Spleen (tissue), 11 donors: ENCODE data around the gene RAG2. TPM values are rescaled to one million over a fixed set of nuclear protein-coding genes. Genes with fewer than 3 reads are reported as not detected.

Experiments
- DNase-seq: peaks from one replicate; pipeline ENCODE4 v3.0.0-alpha.2; 2020
- H3K27ac ChIP-seq, 8 donors: fragments of 200-600 bp; sonication (generic) in 7 of 8; 1 replicate in 4 of 8; 2 replicates in 4 of 8; pipeline versions ENCODE4 v1.5.0 to v1.8.0; 2016 to 2021; ENCODE audit warnings: inconsistent platforms in 4 of 8, mild to moderate bottlenecking in 4 of 8, moderate library complexity in 1 of 8
- H3K27me3 ChIP-seq, 7 donors: fragments of 200-600 bp; sonication (generic) in 6 of 7; replicated peaks in 1 of 7; 1 replicate in 4 of 7; 2 replicates in 3 of 7; pipeline versions ENCODE4 v1.5.0 to v1.8.0; 2016 to 2021; ENCODE audit warnings: inconsistent platforms in 3 of 7, mild to moderate bottlenecking in 1 of 7
- H3K36me3 ChIP-seq, 6 donors: fragments of 200-600 bp; sonication (generic) in 5 of 6; 1 replicate in 4 of 6; 2 replicates in 2 of 6; pipeline versions ENCODE4 v1.5.0 to v1.8.0; 2016 to 2021; ENCODE audit warnings: inconsistent platforms in 2 of 6
- H3K4me1 ChIP-seq, 6 donors: fragments of 200-600 bp; sonication (generic) in 5 of 6; 1 replicate in 3 of 6; 2 replicates in 3 of 6; pipeline versions ENCODE4 v1.5.0 to v1.8.0; 2016 to 2021; ENCODE audit warnings: inconsistent platforms in 3 of 6
- H3K4me3 ChIP-seq, 8 donors: fragments of 200-600 bp; sonication (generic) in 7 of 8; 1 replicate in 4 of 8; 2 replicates in 4 of 8; pipeline versions ENCODE4 v1.5.0 to v1.8.0; 2016 to 2021; ENCODE audit warnings: inconsistent platforms in 4 of 8, mild to moderate bottlenecking in 4 of 8, moderate library complexity in 2 of 8
- H3K9me3 ChIP-seq, 8 donors: fragments of 200-600 bp; sonication (generic) in 7 of 8; 1 replicate in 4 of 8; 2 replicates in 4 of 8; pipeline versions ENCODE4 v1.5.0 to v1.8.0; 2016 to 2021; ENCODE audit warnings: inconsistent platforms in 4 of 8
- CTCF ChIP-seq, 11 experiments: fragments of 200-600 bp in 7 of 11; fragments of 450-650 bp in 4 of 11; sonication (generic) in 4 of 11; IDR thresholded peaks in 8 of 11; conservative IDR thresholded peaks in 3 of 11; 1 replicate in 7 of 11; 2 replicates in 4 of 11; pipeline versions ENCODE4 v1.4.0 to v1.8.0; 2016 to 2021; ENCODE audit warnings: antibody characterized with exemption in 11 of 11, inconsistent platforms in 4 of 11, mild to moderate bottlenecking in 1 of 11
- POLR2A ChIP-seq, 3 donors: fragments of 450-650 bp; IDR thresholded peaks; one replicate each; pipeline ENCODE4 v1.5.1; 2017; ENCODE audit warnings: antibody characterized with exemption in 3 of 3, mild to moderate bottlenecking in 1 of 3
- POLR2AphosphoS5 ChIP-seq, 3 donors: sonication (generic); formaldehyde crosslinking; IDR thresholded peaks; one replicate each; pipeline ENCODE4 v1.5.1; 2017; ENCODE audit warnings: antibody characterized with exemption in 3 of 3
- WGBS, 5 donors: extraction: QIAGEN DNeasy Blood & Tissue Kit in 3 of 5; methylation state at CpG; one replicate each; pipeline versions ENCODE4 v1.1.5 to v1.1.7; 2013 to 2018; 5-methylcytosine and 5-hydroxymethylcytosine counted together
- intact Hi-C: fragments of 100-400 bp; cut with DNase I; formaldehyde crosslinking; loops from one replicate; pipeline ENCODE4 v1.15.0; 2023; ENCODE audit warnings: low total_unique reads
- polyA plus RNA-seq, 3 donors: library from polyadenylated mRNA; stranded (reverse); fragments of 200-250 nt; gene quantifications; one replicate each; pipeline ENCODE4 v1.2.1, GENCODE V29; 2013
- total RNA-seq, 7 donors: library from RNA; depleted of rRNA in 3 of 7; stranded (reverse); fragments of >200 nt in 3 of 7; fragmentation: NEBNext Ultra II Directional in 4 of 7; extraction: Animal tissue kit (Norgen Biotek cat#: 25700) in 4 of 7; gene quantifications; one replicate each; pipeline versions ENCODE4 v1.1.0 to v1.2.1, GENCODE V29; 2016 to 2021
- donor health status: healthy with polysubstance abuse.
- donor health status: DM: no; HTN: no; CAD: no; lungs with moderate emphysema.
- donor health status: DM: no; HTN: no; CAD: no.
- donor health status: Bipolar disorder and iron deficiency.
- donor health status: healthy.
- donor health status: DM: no; HTN: no; CAD: no.
- donor health status: DM: yes; HTN: yes; CAD: no.

Gene RAG2
- total and polyA plus RNA-seq, 10 donors = not detected

- H3K9me3 ChIP-seq = no peaks in the 10 kb centered on the region
- H3K36me3 ChIP-seq = no peaks in the 10 kb centered on the region
- 37 to 50% (median 44%) methylated on average over 3 of the region's 3 CpGs for WGBS, 5 donors
- H3K27me3 ChIP-seq = no peaks in the 10 kb centered on the region
- H3K4me3 ChIP-seq = no peak overlapping the region
- no peak for DNase-seq
- intact Hi-C loops = no loop called here
- TF ChIP-seq CTCF (IDR thresholded peaks at IDR 0.05 in 8 of 11, conservative IDR thresholded peaks at IDR 0.05 in 3 of 11) = no peak
- H3K27ac ChIP-seq = no peak overlapping the region
- H3K4me1 ChIP-seq = peaks cover 0 to 18% (median 9%) of the 10 kb centered on the region in 6 donors
Measured at GRCh38 chr11:36618363-36619047, 20.5 kb upstream of the RAG2 start.

- peaks cover 0 to 18% (median 9%) of the 10 kb centered on the region in 6 donors for H3K4me1 ChIP-seq
- DNase-seq = no peak
- 82 to 87% (median 85%) methylated on average over 6 of the region's 6 CpGs for WGBS, 5 donors
- intact Hi-C loops = no loop called here
- no peak overlapping the region for H3K27ac ChIP-seq
- TF ChIP-seq CTCF (IDR thresholded peaks at IDR 0.05 in 8 of 11, conservative IDR thresholded peaks at IDR 0.05 in 3 of 11) = no peak
- no peak for TF ChIP-seq POLR2A (IDR thresholded peaks at IDR 0.05)
- no peak for TF ChIP-seq POLR2AphosphoS5 (IDR thresholded peaks at IDR 0.05)
- H3K36me3 ChIP-seq = no peaks in the 10 kb centered on the region
- no peak overlapping the region for H3K4me3 ChIP-seq
- H3K27me3 ChIP-seq = no peaks in the 10 kb centered on the region
- no peaks in the 10 kb centered on the region for H3K9me3 ChIP-seq
Measured at GRCh38 chr11:36617543-36618362, 19.7 kb upstream of the RAG2 start.

GRCh38 chr11:36615826-36616225, 17.8 kb upstream of the RAG2 start:
- TF ChIP-seq POLR2AphosphoS5 (IDR thresholded peaks at IDR 0.05) (no peak), POLR2A (IDR thresholded peaks at IDR 0.05) (no peak), CTCF (IDR thresholded peaks at IDR 0.05 in 8 of 11, conservative IDR thresholded peaks at IDR 0.05 in 3 of 11) (no peak)
- no peak for DNase-seq
- 71 to 79% (median 74%) methylated on average over 3 of the region's 3 CpGs for WGBS, 5 donors
- Histone ChIP-seq H3K27me3 (no peaks in the 10 kb centered on the region), H3K9me3 (no peaks in the 10 kb centered on the region), H3K4me1 (peaks cover 0 to 18% (median 9%) of the 10 kb centered on the region in 6 donors), H3K4me3 (no peak overlapping the region), H3K27ac (no peak overlapping the region), H3K36me3 (no peaks in the 10 kb centered on the region)
- intact Hi-C loops = no loop called here

- 54 to 83% (median 70%) methylated on average over 2 of the region's 2 CpGs for WGBS, 5 donors
- DNase-seq = no peak
- intact Hi-C loops = no loop called here
- Histone ChIP-seq H3K4me3 (no peak overlapping the region), H3K4me1 (no peaks in the 10 kb centered on the region), H3K36me3 (no peaks in the 10 kb centered on the region), H3K9me3 (no peaks in the 10 kb centered on the region), H3K27me3 (peaks cover 0 to 8% (median 0%) of the 10 kb centered on the region in 7 donors), H3K27ac (no peak overlapping the region)
- no peak for TF ChIP-seq CTCF (IDR thresholded peaks at IDR 0.05 in 8 of 11, conservative IDR thresholded peaks at IDR 0.05 in 3 of 11)
- no peak for TF ChIP-seq POLR2AphosphoS5 (IDR thresholded peaks at IDR 0.05)
- TF ChIP-seq POLR2A (IDR thresholded peaks at IDR 0.05) = no peak
Measured at GRCh38 chr11:36609383-36609782, 11.3 kb upstream of the RAG2 start.
